Measurements from ENCODE around the gene MYO1C. TPM values are rescaled to one million over a fixed set of nuclear protein-coding genes. Genes with fewer than 3 reads are reported as not detected.

MYO1C gene
- total and polyA plus RNA-seq, 2 of the 8 experiments (the other 6 are each of a cell fraction or from before 2014, with no cell fraction given), result 40.1 to 78.6 TPM

DNA sequence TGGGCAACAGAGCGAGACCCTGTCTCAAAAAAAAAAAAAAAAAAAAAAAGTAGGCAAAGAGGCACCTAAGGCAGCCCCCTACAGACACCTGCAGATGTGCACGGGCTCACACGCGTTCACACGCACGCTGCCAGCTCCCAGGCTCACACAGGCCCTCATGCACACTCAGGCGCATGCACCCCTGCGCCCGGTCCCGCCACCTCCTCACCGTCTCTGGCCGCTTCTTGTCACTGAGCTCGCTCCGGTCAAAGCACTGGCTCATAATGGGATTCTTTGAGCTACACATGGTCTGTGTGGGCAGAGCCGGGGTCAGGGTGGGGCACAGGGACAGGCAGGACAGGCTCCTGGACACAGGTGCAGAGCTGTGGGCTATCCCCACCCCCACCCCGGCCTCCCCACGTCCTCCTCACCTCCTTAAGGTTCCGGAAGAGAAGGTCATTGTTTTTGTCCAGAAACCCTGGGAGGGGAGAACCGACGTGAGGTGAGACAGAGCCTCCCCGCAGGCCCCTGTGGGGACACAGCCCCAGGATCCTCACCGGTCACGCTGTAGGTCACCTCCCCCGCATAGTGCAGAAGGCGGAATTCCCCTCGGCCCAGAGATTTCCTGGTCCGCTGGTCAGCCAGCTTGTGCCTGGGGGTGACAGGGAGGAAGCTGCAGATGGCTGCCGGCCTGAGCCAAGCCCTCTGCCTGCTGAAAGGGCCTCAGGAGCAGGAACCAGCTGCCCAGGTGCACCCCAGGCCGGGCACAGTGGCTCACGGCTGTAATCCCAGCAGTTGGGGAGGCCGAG is 17.9 kb downstream of the MYO1C start:
- Histone ChIP-seq H3K79me1 (ENCODE audit: low read depth, low read length) (no peaks in the 10 kb centered on the region; the same call in 1 of the 2 replicates), H2BK12ac (ENCODE audit: low read depth, low read length) (no peak overlapping the region), H3K36me3 (ENCODE audit: control insufficient read depth in 2 of 4, insufficient read depth in 4 of 4, low read length in 3 of 4) (peaks cover 6 to 41% (median 27%) of the 10 kb centered on the region in 4 experiments; a peak in 6 of 8 replicates), H2AK5ac (ENCODE audit: low read depth, low read length) (no peak overlapping the region), H2BK15ac (ENCODE audit: low read length) (no peak overlapping the region), H2BK120ac (replicated peaks; ENCODE audit: low read depth, low read length) (no peak overlapping the region), H3K9ac (replicated peaks in 1 of 4; ENCODE audit: extremely low read depth in 1 of 4, low read depth in 3 of 4, low read length in 3 of 4) (no peak overlapping the region; a peak in 1 of 7 replicates), H3K27me3 (replicated peaks in 1 of 4; ENCODE audit: control insufficient read depth in 3 of 4, extremely low read depth in 1 of 4, insufficient read depth in 3 of 4, low read length in 3 of 4) (no peaks in the 10 kb centered on the region), H2BK20ac (ENCODE audit: low read length) (no peak overlapping the region), H3K23ac (ENCODE audit: insufficient read length) (no peak overlapping the region), H4K5ac (ENCODE audit: insufficient read length, low read depth, low read length) (no peak overlapping the region), H3K4me2 (ENCODE audit: insufficient read depth in 1 of 2, low read depth in 2 of 2, low read length in 2 of 2) (no peak overlapping the region), H4K91ac (replicated peaks; ENCODE audit: insufficient read length, low read length) (no peak overlapping the region), H3K23me2 (ENCODE audit: low read depth, low read length) (no peaks in the 10 kb centered on the region), H3K14ac (ENCODE audit: insufficient read length) (no peak overlapping the region), H2AFZ (ENCODE audit: low read length) (no peak overlapping the region), H3K56ac (replicated peaks; ENCODE audit: insufficient read length, low read depth, low read length) (no peak overlapping the region), H2BK5ac (ENCODE audit: low read depth, low read length) (no peak overlapping the region), H3K4me3 (ENCODE audit: extremely low read depth in 1 of 4, insufficient read depth in 2 of 4, low read depth in 3 of 4, low read length in 4 of 4) (no peak overlapping the region), H3K18ac (ENCODE audit: extremely low read depth, low read length) (no peak overlapping the region), H3K9me3 (ENCODE audit: insufficient read depth in 2 of 2, low read depth in 1 of 2, low read length in 1 of 2) (no peaks in the 10 kb centered on the region; a peak in 1 of 4 replicates), H3K79me2 (ENCODE audit: control insufficient read depth in 1 of 2, insufficient read depth in 2 of 2, low read length in 2 of 2) (no peaks in the 10 kb centered on the region), H4K20me1 (replicated peaks in 1 of 2; ENCODE audit: control insufficient read depth in 1 of 2, insufficient read depth in 2 of 2, low read length in 2 of 2) (peaks cover 0 to 11% of the 10 kb centered on the region in 2 experiments), H3K4me1 (replicated peaks in 1 of 4; ENCODE audit: control insufficient read depth in 3 of 4, insufficient read depth in 4 of 4, low read length in 3 of 4) (no peaks in the 10 kb centered on the region; a peak in 1 of 7 replicates), H3K4ac (replicated peaks; ENCODE audit: insufficient read length, low read depth, low read length) (no peak overlapping the region), H4K8ac (ENCODE audit: extremely low read depth, insufficient read depth, low read length) (no peak overlapping the region), H3K27ac (ENCODE audit: low read depth, low read length) (no peak overlapping the region)
- DNase-seq (ENCODE audit: low read depth in 1 of 2, low spot score in 2 of 2) (no peak), FAIRE-seq (no peak)
- ChIA-PET POLR2A (ENCODE audit: partially characterized antibody) (interaction anchor here (0.6 to 2.6 kb wide), 11 partner anchors 10 to 115 kb away, joined by 3 to 10 read pairs (median 4); partner anchors contain the start of gene CRK), CTCF (ENCODE audit: partially characterized antibody) (interaction anchor here (1.6 kb wide), 1 partner anchor 59 kb away, joined by 5 read pairs; no protein-coding TSS in a partner anchor)
- 97% methylated on average over 24 of the region's 31 CpGs; no CpG with 5 or more reads in 1 of the 2 experiments for WGBS, 2 experiments (ENCODE audit: extremely low coverage in 1 of 2, insufficient coverage in 1 of 2, insufficient read length in 1 of 2, insufficient replicate concordance in 2 of 2, low coverage in 1 of 2, low lambda C conversion rate in 2 of 2, missing lambda C conversion rate in 1 of 2)
- no peak for TF ChIP-seq ZNF274 (IDR thresholded peaks at IDR 0.05; ENCODE audit: borderline replicate concordance, extremely low read depth, low read length)
- TF ChIP-seq POLR2AphosphoS5 (IDR thresholded peaks at IDR 0.05; ENCODE audit: low read depth, low read length), result no peak
- TF ChIP-seq GTF2F1 (IDR thresholded peaks at IDR 0.05; ENCODE audit: borderline replicate concordance, low read depth, low read length), result no peak
- no peak for TF ChIP-seq SAP30 (IDR thresholded peaks at IDR 0.05; ENCODE audit: insufficient read depth, insufficient replicate concordance, low read length)
- TF ChIP-seq POU5F1 (IDR thresholded peaks at IDR 0.05; ENCODE audit: low read depth, low read length), result no peak
- no peak for TF ChIP-seq GABPA (IDR thresholded peaks at IDR 0.05; ENCODE audit: borderline replicate concordance, insufficient read depth, low read length)
- no peak for TF ChIP-seq KDM4A (IDR thresholded peaks at IDR 0.05; ENCODE audit: low read depth, low read length, severe bottlenecking)
- TF ChIP-seq JUND (IDR thresholded peaks at IDR 0.05; ENCODE audit: low read length), result no peak
- TF ChIP-seq EGR1 (IDR thresholded peaks at IDR 0.05; ENCODE audit: borderline replicate concordance, low read depth, low read length), result no peak
- TF ChIP-seq CHD1 (IDR thresholded peaks at IDR 0.05; ENCODE audit: low read depth, low read length), result no peak
- no peak for TF ChIP-seq SP2 (IDR thresholded peaks at IDR 0.05; ENCODE audit: low read length)
- no peak for TF ChIP-seq TAF1 (IDR thresholded peaks at IDR 0.05; ENCODE audit: low read depth, low read length)
- no peak for TF ChIP-seq ASH2L (IDR thresholded peaks at IDR 0.05; ENCODE audit: low read length)
